OCI-LY7 (cell line): ENCODE results near the gene OR13J1. TPM values are rescaled to one million over a fixed set of nuclear protein-coding genes. Genes with fewer than 3 reads are reported as not detected.

ENCODE experiments used
- BruUV-seq: library from RNA; stranded (reverse); fragments of 400-500 nt; replicated peaks from 2 replicates; lab custom pipeline; 2021; lab: Mats Ljungman, UMichigan
- CTCF ChIA-PET: fragments of 300-600 bp; sonication (Branson Sonifier 250); formaldehyde crosslinking; loops from one replicate; lab custom pipeline; 2022; ENCODE audit warnings: antibody characterized with exemption; ENCODE audit not compliant: unreplicated experiment; lab: Charles Lee
- POLR2A ChIA-PET: fragments of 300-600 bp; sonication (Branson Sonifier 250); formaldehyde crosslinking; loops from one replicate; lab custom pipeline; 2022; ENCODE audit warnings: antibody characterized with exemption; lab: Charles Lee
- DNase-seq: peaks from one replicate; pipeline ENCODE4 v3.0.0-alpha.2; 2015; ENCODE audit warnings: low spot score
- H2AFZ ChIP-seq: fragments of 200-600 bp; sonication (generic), shearing (Covaris generic); 2 replicates; pipeline ENCODE4 v1.6.1; 2014; ENCODE audit warnings: mild to moderate bottlenecking, antibody characterized with exemption, low read length, moderate library complexity
- H3K27ac ChIP-seq: fragments of 200-600 bp; sonication (generic); 2 replicates; pipeline ENCODE4 v1.5.1; 2014; ENCODE audit warnings: mixed run types, low read depth, mild to moderate bottlenecking, moderate library complexity, low read length, inconsistent platforms; ENCODE audit not compliant: poor library complexity, severe bottlenecking
- H3K36me3 ChIP-seq: fragments of 200-600 bp; sonication (generic); 2 replicates; pipeline ENCODE4 v1.6.1; 2014; ENCODE audit warnings: mild to moderate bottlenecking, antibody characterized with exemption, low read length, moderate library complexity, mixed read lengths; ENCODE audit not compliant: insufficient read depth
- H3K4me1 ChIP-seq: fragments of 200-600 bp; sonication (generic); 2 replicates; pipeline ENCODE4 v1.5.1; 2014; ENCODE audit warnings: mild to moderate bottlenecking, low read length; ENCODE audit not compliant: insufficient read depth, poor library complexity, severe bottlenecking
- H3K4me2 ChIP-seq: fragments of 200-600 bp; sonication (generic); 2 replicates; pipeline ENCODE4 v1.6.1; 2014; ENCODE audit warnings: mild to moderate bottlenecking, low read length
- H3K4me3 ChIP-seq: fragments of 200-600 bp; sonication (generic); 2 replicates; pipeline ENCODE4 v1.5.1; 2014; ENCODE audit warnings: mild to moderate bottlenecking, low read depth, low read length; ENCODE audit not compliant: poor library complexity, severe bottlenecking
- H3K79me2 ChIP-seq: fragments of 200-600 bp; sonication (generic); 2 replicates; pipeline ENCODE4 v1.6.1; 2016; ENCODE audit warnings: low read depth, mild to moderate bottlenecking, low read length, moderate library complexity, mixed read lengths; ENCODE audit not compliant: insufficient read depth
- H3K9me2 ChIP-seq: fragments of 200-600 bp; sonication (generic); 2 replicates; pipeline ENCODE4 v1.6.1; 2016; ENCODE audit warnings: mild to moderate bottlenecking, low read length, mixed read lengths; ENCODE audit not compliant: insufficient read depth
- H3K9me3 ChIP-seq: fragments of 200-600 bp; sonication (generic); 2 replicates; pipeline ENCODE4 v1.6.1; 2014; ENCODE audit warnings: mild to moderate bottlenecking, mixed run types, low read length, mixed read lengths
- H4K20me1 ChIP-seq: fragments of 200-600 bp; sonication (generic); 2 replicates; pipeline ENCODE4 v1.6.1; 2014; ENCODE audit warnings: mild to moderate bottlenecking, antibody characterized with exemption, low read length, moderate library complexity, mixed read lengths; ENCODE audit not compliant: insufficient read depth
- CTCF ChIP-seq: fragments of 200-600 bp; sonication (generic); conservative IDR thresholded peaks from 2 replicates; pipeline ENCODE4 v1.5.1; 2014; ENCODE audit warnings: mild to moderate bottlenecking, antibody characterized with exemption, low read length, moderate library complexity, mixed read lengths
- EZH2phosphoT487 ChIP-seq: fragments of 200-600 bp; sonication (generic); IDR thresholded peaks from 2 replicates; pipeline ENCODE4 v1.6.1; 2018; ENCODE audit warnings: low read depth, borderline replicate concordance, mild to moderate bottlenecking, mixed run types, antibody characterized with exemption, low read length, moderate library complexity, mixed read lengths
- intact Hi-C: fragments of 100-400 bp; cut with micrococcal nuclease; formaldehyde crosslinking; loops from one replicate; pipeline ENCODE4 v1.10.0; 2022; ENCODE audit not compliant: unreplicated experiment
- total RNA-seq, 2 experiments: library from RNA; depleted of rRNA in 1 of 2; stranded (reverse); fragments of >200 nt in 1 of 2; shearing (Covaris generic) in 1 of 2; gene quantifications; 2 replicates each; pipeline ENCODE4 v1.2.3, GENCODE V29; 2014 to 2022

The OR13J1 gene
- total RNA-seq, 2 experiments from 2014 or later, result not detected

GRCh38 chr9:35820076-35820475, 50.1 kb downstream of the OR13J1 start:
- POLR2A ChIA-PET, result no interaction called here
- CTCF ChIA-PET, result no interaction called here
- intact Hi-C loops, result no loop called here
- no peak overlapping the region for H2AFZ ChIP-seq
- TF ChIP-seq CTCF (no peak), EZH2phosphoT487 (no peak)
- no peaks in the 10 kb centered on the region for H4K20me1 ChIP-seq
- no peaks in the 10 kb centered on the region for H3K36me3 ChIP-seq
- no peak overlapping the region for H3K4me3 ChIP-seq
- H3K79me2 ChIP-seq, result no peaks in the 10 kb centered on the region
- no peak overlapping the region for H3K4me2 ChIP-seq
- H3K9me2 ChIP-seq, result no peaks in the 10 kb centered on the region
- no peak overlapping the region for H3K27ac ChIP-seq
- DNase-seq, result no peak
- 0 out of 2 replicates have a peak, but pooled peaks cover 4% of the 10 kb centered on the region for H3K9me3 ChIP-seq
- BruUV-seq, result no TSS peak
- no peaks in the 10 kb centered on the region for H3K4me1 ChIP-seq

Other genes with a start within 250 kb of the OR13J1 start
- gene SIT1, start 219.5 kb downstream of the OR13J1 start, total RNA-seq (2014; rRNA removed; shearing (Covaris generic)), result 176 and 210 TPM in 2 replicates
- gene SIT1, start 219.5 kb downstream of the OR13J1 start, total RNA-seq (2022), result 93.0 and 121 TPM in 2 replicates
- 21,739 and 26,575 TPM in 2 replicates for gene RMRP, start 212.4 kb downstream of the OR13J1 start, total RNA-seq (2014; rRNA removed; shearing (Covaris generic))
- 4,033 and 12,624 TPM in 2 replicates for gene RMRP, start 212.4 kb downstream of the OR13J1 start, total RNA-seq (2022)
- gene CCDC107, start 212.1 kb downstream of the OR13J1 start, total RNA-seq (2014; rRNA removed; shearing (Covaris generic)), result 16.5 and 20.3 TPM in 2 replicates
- 10.0 and 11.4 TPM in 2 replicates for gene CCDC107, start 212.1 kb downstream of the OR13J1 start, total RNA-seq (2022)
- 22.7 and 30.8 TPM in 2 replicates for gene ARHGEF39, start 205.2 kb downstream of the OR13J1 start, total RNA-seq (2014; rRNA removed; shearing (Covaris generic))
- 48.1 and 53.6 TPM in 2 replicates for gene ARHGEF39, start 205.2 kb downstream of the OR13J1 start, total RNA-seq (2022)
- 0.10 and 0.16 TPM in 2 replicates for gene CA9, start 196.5 kb downstream of the OR13J1 start, total RNA-seq (2014; rRNA removed; shearing (Covaris generic))
- not detected in 2 replicates for gene CA9, start 196.5 kb downstream of the OR13J1 start, total RNA-seq (2022)
- 0.44 TPM in 1 of 2 replicates, not detected in the other for gene TPM2, start 180.5 kb downstream of the OR13J1 start, total RNA-seq (2014; rRNA removed; shearing (Covaris generic))
- gene TPM2, start 180.5 kb downstream of the OR13J1 start, total RNA-seq (2022), result 2.5 and 3.8 TPM in 2 replicates
- 87.5 and 98.8 TPM in 2 replicates for gene TLN1, start 138.2 kb downstream of the OR13J1 start, total RNA-seq (2014; rRNA removed; shearing (Covaris generic))
- 169 and 177 TPM in 2 replicates for gene TLN1, start 138.2 kb downstream of the OR13J1 start, total RNA-seq (2022)
- 16.8 and 18.2 TPM in 2 replicates for gene CREB3, start 137.7 kb downstream of the OR13J1 start, total RNA-seq (2014; rRNA removed; shearing (Covaris generic))
- gene CREB3, start 137.7 kb downstream of the OR13J1 start, total RNA-seq (2022), result 21.9 and 23.0 TPM in 2 replicates
- gene GBA2, start 121.2 kb downstream of the OR13J1 start, total RNA-seq (2014; rRNA removed; shearing (Covaris generic)), result 66.0 and 75.4 TPM in 2 replicates
- gene GBA2, start 121.2 kb downstream of the OR13J1 start, total RNA-seq (2022), result 68.2 and 70.4 TPM in 2 replicates
- gene RGP1, start 121.1 kb downstream of the OR13J1 start, total RNA-seq (2014; rRNA removed; shearing (Covaris generic)), result 12.3 and 13.5 TPM in 2 replicates
- 27.1 and 31.3 TPM in 2 replicates for gene RGP1, start 121.1 kb downstream of the OR13J1 start, total RNA-seq (2022)
- 0.67 and 2.3 TPM in 2 replicates for gene MSMP, start 116.1 kb downstream of the OR13J1 start, total RNA-seq (2014; rRNA removed; shearing (Covaris generic))
- gene MSMP, start 116.1 kb downstream of the OR13J1 start, total RNA-seq (2022), result 4.1 and 4.4 TPM in 2 replicates
- gene NPR2, start 78.8 kb downstream of the OR13J1 start, total RNA-seq (2014; rRNA removed; shearing (Covaris generic)), result 3.0 and 9.8 TPM in 2 replicates
- gene NPR2, start 78.8 kb downstream of the OR13J1 start, total RNA-seq (2022), result 3.5 and 4.7 TPM in 2 replicates
- 1.1 and 3.9 TPM in 2 replicates for gene SPAG8, start 58.1 kb downstream of the OR13J1 start, total RNA-seq (2014; rRNA removed; shearing (Covaris generic))
- 3.6 and 5.1 TPM in 2 replicates for gene SPAG8, start 58.1 kb downstream of the OR13J1 start, total RNA-seq (2022)
- 74.3 and 82.5 TPM in 2 replicates for gene HINT2, start 55.4 kb downstream of the OR13J1 start, total RNA-seq (2014; rRNA removed; shearing (Covaris generic))
- gene HINT2, start 55.4 kb downstream of the OR13J1 start, total RNA-seq (2022), result 83.1 and 84.5 TPM in 2 replicates
- gene FAM221B, start 41.7 kb downstream of the OR13J1 start, total RNA-seq (2014; rRNA removed; shearing (Covaris generic)), result not detected in 2 replicates
- not detected in 2 replicates for gene FAM221B, start 41.7 kb downstream of the OR13J1 start, total RNA-seq (2022)
- gene TMEM8B, start 41.2 kb downstream of the OR13J1 start, total RNA-seq (2014; rRNA removed; shearing (Covaris generic)), result 3.1 and 3.2 TPM in 2 replicates
- gene TMEM8B, start 41.2 kb downstream of the OR13J1 start, total RNA-seq (2022), result 15.7 and 19.1 TPM in 2 replicates
- not detected in 2 replicates for gene HRCT1, start 35.8 kb upstream of the OR13J1 start, total RNA-seq (2014; rRNA removed; shearing (Covaris generic))
- gene HRCT1, start 35.8 kb upstream of the OR13J1 start, total RNA-seq (2022), result not detected in 2 replicates
- not detected in 2 replicates for gene SPAAR, start 39.1 kb upstream of the OR13J1 start, total RNA-seq (2014; rRNA removed; shearing (Covaris generic))
- not detected in 2 replicates for gene SPAAR, start 39.1 kb upstream of the OR13J1 start, total RNA-seq (2022)
- gene OR2S2, start 87.8 kb upstream of the OR13J1 start, total RNA-seq (2014; rRNA removed; shearing (Covaris generic)), result not detected in 2 replicates
- not detected in 2 replicates for gene OR2S2, start 87.8 kb upstream of the OR13J1 start, total RNA-seq (2022)
- gene RECK, start 166.5 kb upstream of the OR13J1 start, total RNA-seq (2014; rRNA removed; shearing (Covaris generic)), result 3.0 and 6.0 TPM in 2 replicates
- gene RECK, start 166.5 kb upstream of the OR13J1 start, total RNA-seq (2022), result 6.5 and 8.1 TPM in 2 replicates